OCI-LY1 (cell line): Measurements from ENCODE around the gene VPS37C.

Source experiments
- H2AFZ ChIP-seq: fragments of 200-600 bp; sonication (generic), shearing (Covaris generic); 2 replicates; pipeline ENCODE4 v1.6.0; 2014; ENCODE audit warnings: antibody characterized with exemption, mild to moderate bottlenecking, low read length
- H3F3A ChIP-seq: fragments of 200-600 bp; sonication (generic), shearing (Covaris generic); 2 replicates; pipeline ENCODE4 v1.6.0; 2014; ENCODE audit warnings: mild to moderate bottlenecking, antibody characterized with exemption, low read length, moderate library complexity; ENCODE audit not compliant: insufficient read depth
- H3K27ac ChIP-seq: fragments of 200-600 bp; sonication (generic); 2 replicates; pipeline ENCODE4 v1.5.1; 2014; ENCODE audit warnings: low read length, mixed run types, mild to moderate bottlenecking, low read depth; ENCODE audit not compliant: poor library complexity, severe bottlenecking
- H3K27me3 ChIP-seq: fragments of 200-600 bp; sonication (generic); 2 replicates; pipeline ENCODE4 v1.6.0; 2014; ENCODE audit warnings: antibody characterized with exemption, mild to moderate bottlenecking, low read length, moderate library complexity; ENCODE audit not compliant: insufficient read depth
- H3K36me3 ChIP-seq: fragments of 200-600 bp; sonication (generic); 2 replicates; pipeline ENCODE4 v1.6.1; 2014; ENCODE audit warnings: mild to moderate bottlenecking, antibody characterized with exemption, low read length, moderate library complexity, mixed read lengths; ENCODE audit not compliant: insufficient read depth
- H3K4me1 ChIP-seq: fragments of 200-600 bp; sonication (generic); 2 replicates; pipeline ENCODE4 v1.5.1; 2014; ENCODE audit warnings: mild to moderate bottlenecking, low read length, moderate library complexity; ENCODE audit not compliant: insufficient read depth, severe bottlenecking
- H3K4me2 ChIP-seq: fragments of 200-600 bp; sonication (generic), shearing (Covaris generic); 2 replicates; pipeline ENCODE4 v1.6.1; 2014; ENCODE audit warnings: low read length
- H3K4me3 ChIP-seq: fragments of 200-600 bp; sonication (generic); 2 replicates; pipeline ENCODE4 v1.5.1; 2014; ENCODE audit warnings: low read length, low read depth, mild to moderate bottlenecking, mixed read lengths; ENCODE audit not compliant: poor library complexity, severe bottlenecking
- H3K79me2 ChIP-seq: fragments of 200-600 bp; shearing (Covaris generic); 2 replicates; pipeline ENCODE4 v1.6.1; 2016; ENCODE audit warnings: mixed run types, low read length, mixed read lengths; ENCODE audit not compliant: insufficient read depth
- H3K9ac ChIP-seq: fragments of 200-600 bp; sonication (generic), shearing (Covaris generic); 2 replicates; pipeline ENCODE4 v1.6.1; 2014; ENCODE audit warnings: mild to moderate bottlenecking, low read length, mixed read lengths
- H3K9me2 ChIP-seq: fragments of 200-600 bp; sonication (generic), shearing (Covaris generic); 2 replicates; pipeline ENCODE4 v1.6.1; 2014; ENCODE audit warnings: low read depth, mild to moderate bottlenecking, low read length, mixed read lengths
- H3K9me3 ChIP-seq: fragments of 200-600 bp; shearing (Covaris generic); 2 replicates; pipeline ENCODE4 v1.6.1; 2014; ENCODE audit warnings: low read length, mixed read lengths
- H4K20me1 ChIP-seq: fragments of 200-600 bp; sonication (generic), shearing (Covaris generic); 2 replicates; pipeline ENCODE4 v1.6.0; 2016; ENCODE audit warnings: mild to moderate bottlenecking, low read length; ENCODE audit not compliant: insufficient read depth
- CTCF ChIP-seq: fragments of 200-600 bp; sonication (generic), shearing (Covaris generic); IDR thresholded peaks from 2 replicates; pipeline ENCODE4 v1.5.1; 2017; ENCODE audit warnings: mild to moderate bottlenecking, antibody characterized with exemption, low read length, moderate library complexity, mixed read lengths
- EZH2 ChIP-seq: fragments of 200-600 bp; sonication (generic), shearing (Covaris generic); IDR thresholded peaks from 2 replicates; pipeline ENCODE4 v1.8.0; 2017; ENCODE audit warnings: borderline replicate concordance, mixed run types, mild to moderate bottlenecking, antibody characterized with exemption, low read length, moderate library complexity, mixed read lengths

VPS37C gene

GRCh38 chr11:61201476-61201875 lies 40.2 kb upstream of the VPS37C start:
- Histone ChIP-seq H3F3A (no peaks in the 10 kb centered on the region), H3K4me1 (peaks cover 7% of the 10 kb centered on the region), H3K9me3 (peaks cover 4% of the 10 kb centered on the region; the same call in 1 of the 2 replicates), H3K27ac (no peak overlapping the region), H4K20me1 (no peaks in the 10 kb centered on the region), H3K27me3 (peaks cover 3% of the 10 kb centered on the region; the same call in 1 of the 2 replicates), H3K9me2 (no peaks in the 10 kb centered on the region), H3K9ac (no peak overlapping the region), H2AFZ (no peak overlapping the region), H3K4me3 (no peak overlapping the region), H3K36me3 (no peaks in the 10 kb centered on the region; the same call in 1 of the 2 replicates), H3K79me2 (no peaks in the 10 kb centered on the region), H3K4me2 (peak overlapping the region; percentile 34; the same call in 1 of the 2 replicates)
- TF ChIP-seq EZH2 (no peak), CTCF (no peak)

GRCh38 chr11:61198948-61199523 lies 37.8 kb upstream of the VPS37C start:
- Histone ChIP-seq H3K79me2 (no peaks in the 10 kb centered on the region), H2AFZ (no peak overlapping the region), H3K36me3 (no peaks in the 10 kb centered on the region; the same call in 1 of the 2 replicates), H3K4me1 (peaks cover 7% of the 10 kb centered on the region), H4K20me1 (no peaks in the 10 kb centered on the region), H3K9ac (no peak overlapping the region), H3K9me3 (peaks cover 4% of the 10 kb centered on the region; the same call in 1 of the 2 replicates), H3K4me3 (no peak overlapping the region), H3K27me3 (peaks cover 7% of the 10 kb centered on the region; the same call in 1 of the 2 replicates), H3K4me2 (no peak overlapping the region), H3K9me2 (no peaks in the 10 kb centered on the region), H3K27ac (no peak overlapping the region), H3F3A (no peaks in the 10 kb centered on the region)
- TF ChIP-seq EZH2 (no peak), CTCF (no peak)

GRCh38 chr11:61198361-61198760 lies 37.1 kb upstream of the VPS37C start:
- TF ChIP-seq CTCF, result no peak
- TF ChIP-seq EZH2, result no peak
- H3K9me3 ChIP-seq, result peaks cover 4% of the 10 kb centered on the region; the same call in 1 of the 2 replicates
- no peak overlapping the region for H3K9ac ChIP-seq
- no peak overlapping the region for H2AFZ ChIP-seq
- H3F3A ChIP-seq, result no peaks in the 10 kb centered on the region
- H3K4me1 ChIP-seq, result peaks cover 7% of the 10 kb centered on the region
- H3K9me2 ChIP-seq, result no peaks in the 10 kb centered on the region
- H3K27ac ChIP-seq, result no peak overlapping the region
- H3K36me3 ChIP-seq, result no peaks in the 10 kb centered on the region; the same call in 1 of the 2 replicates
- no peak overlapping the region for H3K4me3 ChIP-seq
- H3K4me2 ChIP-seq, result no peak overlapping the region
- peaks cover 7% of the 10 kb centered on the region; the same call in 1 of the 2 replicates for H3K27me3 ChIP-seq
- H3K79me2 ChIP-seq, result no peaks in the 10 kb centered on the region
- no peaks in the 10 kb centered on the region for H4K20me1 ChIP-seq
